GM13976 (cell line): Measurements from ENCODE around the gene SEZ6L2.
"Not testable (repeated sequence)": the region's sequence is repeated elsewhere in the genome, so short reads cannot be mapped to it uniquely, and the experiment has no call there.

ENCODE experiments used
- DNase-seq: peaks from one replicate; pipeline ENCODE4 v3.0.0; 2012; ENCODE audit warnings: low spot score
- CTCF ChIP-seq: IDR thresholded peaks from 2 replicates; pipeline ENCODE4 v1.5.1; 2012; ENCODE audit warnings: borderline replicate concordance, mild to moderate bottlenecking; ENCODE audit not compliant: insufficient read depth; ENCODE audit errors: extremely low read depth, missing control alignments, control extremely low read depth
- in situ Hi-C: fragments of 300-500 bp; cut with MboI; formaldehyde crosslinking; loops from one replicate; pipeline ENCODE4 v1.12.0; 2022; ENCODE audit warnings: low sequenced_read_pairs, mixed read lengths, inconsistent platforms; ENCODE audit not compliant: unreplicated experiment

The SEZ6L2 gene

GRCh38 chr16:29877266-29877961 is 21.9 kb downstream of the SEZ6L2 start:
- TF ChIP-seq CTCF: no peak
- in situ Hi-C loops: no loop called here
- peak; percentile 82 for DNase-seq

GRCh38 chr16:29876594-29877249 is 22.6 kb downstream of the SEZ6L2 start:
- TF ChIP-seq CTCF: no peak
- in situ Hi-C loops: no loop called here
- DNase-seq: peak; percentile 53

GRCh38 chr16:29876217-29876593 is 23.1 kb downstream of the SEZ6L2 start:
- in situ Hi-C loops: no loop called here
- TF ChIP-seq CTCF: no peak
- no peak for DNase-seq

- DNase-seq: no peak
- in situ Hi-C loops: no loop called here
- TF ChIP-seq CTCF: no peak
Measured at GRCh38 chr16:29875206-29875605, 24.1 kb downstream of the SEZ6L2 start.

GRCh38 chr16:29873319-29873718 is 26.0 kb downstream of the SEZ6L2 start:
- in situ Hi-C loops: no loop called here
- DNase-seq: no peak
- no peak for TF ChIP-seq CTCF

GRCh38 chr16:29871822-29872546 is 27.4 kb downstream of the SEZ6L2 start:
- TF ChIP-seq CTCF: no peak
- in situ Hi-C loops: no loop called here
- no peak for DNase-seq

- in situ Hi-C loops, DNase-seq: not testable (repeated sequence)
Measured at GRCh38 chr16:29869067-29869466, 30.3 kb downstream of the SEZ6L2 start.
